ENCODE data around the gene TMEM203. TPM values are rescaled to one million over a fixed set of nuclear protein-coding genes. Genes with fewer than 3 reads are reported as not detected.

Gene TMEM203
- total RNA-seq, 1 experiment from 2014 or later = 50.6 TPM

- ChIA-PET POLR2A (interaction anchor here (1.2 kb wide), 1 partner anchor 45 kb away, joined by 3 read pairs; no protein-coding TSS in a partner anchor), CTCF (interaction anchor here (0.6 to 2.1 kb wide), 5 partner anchors 20 to 128 kb away, joined by 3 to 16 read pairs (median 3); no protein-coding TSS in a partner anchor)
- Mint-ChIP-seq H3K27me3 (ENCODE audit: low read depth) (no peaks in the 10 kb centered on the region), H3K27ac (peak overlapping the region; percentile 69), H3K4me3 (no peak overlapping the region), H3K36me3 (no peaks in the 10 kb centered on the region; the same call in 1 of the 2 replicates), H3K4me1 (peaks cover 14% of the 10 kb centered on the region), H3K9me3 (no peaks in the 10 kb centered on the region)
- ATAC-seq = no peak
- TF ChIP-seq MAX (CRISPR knock-in tag; IDR thresholded peaks at IDR 0.05) (no peak), ZNF263 (CRISPR knock-in tag; IDR thresholded peaks at IDR 0.05; ENCODE audit: low read depth) (no peak), FOXP4 (CRISPR knock-in tag; IDR thresholded peaks at IDR 0.05) (no peak), ZNF138 (CRISPR knock-in tag; conservative IDR thresholded peaks at IDR 0.05) (no peak), AFF4 (CRISPR knock-in tag; IDR thresholded peaks at IDR 0.05; ENCODE audit: borderline replicate concordance) (no peak), ZNF512 (CRISPR knock-in tag; IDR thresholded peaks at IDR 0.05; ENCODE audit: borderline replicate concordance) (no peak), ZSCAN18 (CRISPR knock-in tag; IDR thresholded peaks at IDR 0.05) (no peak), ATF1 (CRISPR knock-in tag; IDR thresholded peaks at IDR 0.05) (no peak), ZBTB43 (CRISPR knock-in tag; IDR thresholded peaks at IDR 0.05) (no peak), ELF4 (CRISPR knock-in tag; IDR thresholded peaks at IDR 0.05; ENCODE audit: low read depth) (no peak), TEAD1 (CRISPR knock-in tag; IDR thresholded peaks at IDR 0.05) (no peak), NFYB (CRISPR knock-in tag; conservative IDR thresholded peaks at IDR 0.05; ENCODE audit: low read depth) (no peak), USF2 (CRISPR knock-in tag; IDR thresholded peaks at IDR 0.05) (no peak), ZNF317 (CRISPR knock-in tag; IDR thresholded peaks at IDR 0.05; ENCODE audit: borderline replicate concordance, low read depth) (no peak), CREB1 (CRISPR knock-in tag; IDR thresholded peaks at IDR 0.05) (no peak), E2F5 (CRISPR knock-in tag; IDR thresholded peaks at IDR 0.05) (no peak), NFATC4 (CRISPR knock-in tag; IDR thresholded peaks at IDR 0.05) (no peak)
- DNase-seq (ENCODE audit: low spot score) = no peak
These were observed 9.8 kb downstream of the TMEM203 start for GRCh38 chr9:137195525-137196220.

All from WTC11 (cell line).